ENCODE results near the gene NR1D2.

The NR1D2 gene

GRCh38 chr3:23919628-23920027 is 25.5 kb upstream of the NR1D2 start:
- Histone ChIP-seq H3K27me3 (ENCODE audit: insufficient read depth, insufficient read length) (no peaks in the 10 kb centered on the region), H3K4me3 (ENCODE audit: insufficient read length, low read depth) (no peak overlapping the region), H3K9me3 (ENCODE audit: insufficient read depth, low read length) (no peaks in the 10 kb centered on the region), H3K36me3 (ENCODE audit: insufficient read depth, insufficient read length, low read length) (peaks cover 41% of the 10 kb centered on the region), H3K9ac (ENCODE audit: insufficient read length, low read depth) (no peak overlapping the region), H3K4me1 (ENCODE audit: insufficient read depth, insufficient read length) (peaks cover 3% of the 10 kb centered on the region)
- TF ChIP-seq ZNF274 (IDR thresholded peaks at IDR 0.05; ENCODE audit: low read depth, low read length) (no peak), YY1 (IDR thresholded peaks at IDR 0.05; ENCODE audit: insufficient read depth, insufficient read length) (no peak), SUZ12 (IDR thresholded peaks at IDR 0.05; ENCODE audit: extremely low read depth, insufficient read depth, insufficient read length) (no peak)
- DNase-seq (ENCODE audit: low read depth, low spot score) = no peak

GRCh38 chr3:23920151-23920655 is 24.9 kb upstream of the NR1D2 start:
- no peak overlapping the region for H3K9ac ChIP-seq (ENCODE audit: insufficient read length, low read depth)
- DNase-seq (ENCODE audit: low read depth, low spot score) = no peak
- TF ChIP-seq SUZ12 (IDR thresholded peaks at IDR 0.05; ENCODE audit: extremely low read depth, insufficient read depth, insufficient read length) = no peak
- TF ChIP-seq YY1 (IDR thresholded peaks at IDR 0.05; ENCODE audit: insufficient read depth, insufficient read length) = no peak
- no peak for TF ChIP-seq ZNF274 (IDR thresholded peaks at IDR 0.05; ENCODE audit: low read depth, low read length)
- no peaks in the 10 kb centered on the region for H3K27me3 ChIP-seq (ENCODE audit: insufficient read depth, insufficient read length)
- H3K9me3 ChIP-seq (ENCODE audit: insufficient read depth, low read length) = no peaks in the 10 kb centered on the region
- no peak overlapping the region for H3K4me3 ChIP-seq (ENCODE audit: insufficient read length, low read depth)
- peaks cover 3% of the 10 kb centered on the region for H3K4me1 ChIP-seq (ENCODE audit: insufficient read depth, insufficient read length)
- peaks cover 37% of the 10 kb centered on the region for H3K36me3 ChIP-seq (ENCODE audit: insufficient read depth, insufficient read length, low read length)

DNA sequence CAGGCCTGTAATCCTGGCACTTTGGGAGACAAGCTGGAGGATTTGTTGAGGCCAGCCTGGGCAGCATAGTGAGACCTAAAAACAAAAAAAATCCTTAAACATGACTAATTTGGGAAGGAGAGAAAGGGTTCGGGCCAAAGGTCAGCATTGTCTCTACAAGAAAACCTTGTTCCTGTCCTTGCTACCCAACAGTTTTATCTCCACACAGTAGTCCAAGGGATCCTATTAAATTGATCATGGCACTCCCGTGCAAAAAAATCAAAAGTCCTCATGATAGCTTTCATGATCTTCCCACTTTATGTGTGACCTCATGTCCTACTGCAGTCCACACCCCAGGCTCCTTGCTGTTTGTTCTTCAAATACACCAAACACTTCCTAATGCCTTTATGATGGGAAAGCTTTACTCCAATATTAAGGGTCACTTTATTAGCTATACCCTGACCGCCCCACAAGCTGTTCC is 24.0 kb upstream of the NR1D2 start:
- Histone ChIP-seq H3K27me3 (ENCODE audit: insufficient read depth, insufficient read length) (no peaks in the 10 kb centered on the region), H3K4me1 (ENCODE audit: insufficient read depth, insufficient read length) (peaks cover 3% of the 10 kb centered on the region), H3K9me3 (ENCODE audit: insufficient read depth, low read length) (no peaks in the 10 kb centered on the region), H3K36me3 (ENCODE audit: insufficient read depth, insufficient read length, low read length) (peaks cover 37% of the 10 kb centered on the region), H3K9ac (ENCODE audit: insufficient read length, low read depth) (no peak overlapping the region), H3K4me3 (ENCODE audit: insufficient read length, low read depth) (no peak overlapping the region)
- TF ChIP-seq YY1 (IDR thresholded peaks at IDR 0.05; ENCODE audit: insufficient read depth, insufficient read length) (no peak), SUZ12 (IDR thresholded peaks at IDR 0.05; ENCODE audit: extremely low read depth, insufficient read depth, insufficient read length) (no peak), ZNF274 (IDR thresholded peaks at IDR 0.05; ENCODE audit: low read depth, low read length) (no peak)
- DNase-seq (ENCODE audit: low read depth, low spot score) = no peak

DNA sequence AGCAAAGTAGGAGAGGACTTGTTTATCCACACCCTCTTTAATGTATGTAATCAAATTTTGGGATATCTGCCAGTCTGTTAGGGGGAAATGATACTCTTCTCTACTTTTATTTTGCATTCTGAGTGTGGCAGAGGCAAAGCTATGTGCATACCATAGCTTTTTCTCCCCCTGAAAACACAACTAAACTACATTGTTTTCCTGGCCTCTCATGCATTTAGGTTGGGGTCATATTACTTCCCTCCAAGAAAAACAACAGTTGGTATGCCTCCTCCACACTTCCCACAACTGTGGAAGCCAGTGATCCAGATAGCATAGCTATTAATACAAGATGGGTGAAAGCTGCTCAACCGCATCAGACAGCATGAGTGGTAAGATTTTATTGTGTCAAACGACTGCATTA is 21.3 kb upstream of the NR1D2 start:
- no peak overlapping the region for H3K9ac ChIP-seq (ENCODE audit: insufficient read length, low read depth)
- TF ChIP-seq YY1 (IDR thresholded peaks at IDR 0.05; ENCODE audit: insufficient read depth, insufficient read length) (no peak), SUZ12 (IDR thresholded peaks at IDR 0.05; ENCODE audit: extremely low read depth, insufficient read depth, insufficient read length) (no peak), ZNF274 (IDR thresholded peaks at IDR 0.05; ENCODE audit: low read depth, low read length) (no peak)
- H3K27me3 ChIP-seq (ENCODE audit: insufficient read depth, insufficient read length) = no peaks in the 10 kb centered on the region
- peaks cover 3% of the 10 kb centered on the region for H3K4me1 ChIP-seq (ENCODE audit: insufficient read depth, insufficient read length)
- no peaks in the 10 kb centered on the region for H3K9me3 ChIP-seq (ENCODE audit: insufficient read depth, low read length)
- DNase-seq (ENCODE audit: low read depth, low spot score) = no peak
- H3K4me3 ChIP-seq (ENCODE audit: insufficient read length, low read depth) = no peak overlapping the region
- H3K36me3 ChIP-seq (ENCODE audit: insufficient read depth, insufficient read length, low read length) = peaks cover 21% of the 10 kb centered on the region

DNA sequence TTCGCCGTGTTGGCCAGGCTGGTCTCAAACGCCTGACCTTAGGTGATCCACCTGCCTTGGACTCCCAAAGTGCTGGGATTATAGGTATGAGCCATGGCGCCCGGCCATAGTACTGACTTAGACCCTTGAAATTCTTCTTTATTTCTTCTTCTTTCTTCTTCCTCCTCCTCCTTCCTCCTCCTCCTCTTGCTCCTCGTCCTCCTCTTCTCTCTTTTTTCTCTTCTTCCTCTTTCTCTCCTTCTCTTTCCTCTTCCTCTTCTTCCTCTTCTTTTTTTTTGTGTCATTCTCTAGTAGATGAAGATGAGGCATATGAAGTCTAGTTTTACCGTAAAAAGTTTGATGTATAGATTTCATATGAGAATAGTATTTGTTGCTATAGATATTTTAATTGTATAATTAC is 18.8 kb upstream of the NR1D2 start:
- no peak for DNase-seq (ENCODE audit: low read depth, low spot score)
- Histone ChIP-seq H3K9ac (ENCODE audit: insufficient read length, low read depth) (no peak overlapping the region), H3K27me3 (ENCODE audit: insufficient read depth, insufficient read length) (no peaks in the 10 kb centered on the region), H3K4me1 (ENCODE audit: insufficient read depth, insufficient read length) (peaks cover 3% of the 10 kb centered on the region), H3K9me3 (ENCODE audit: insufficient read depth, low read length) (no peaks in the 10 kb centered on the region), H3K4me3 (ENCODE audit: insufficient read length, low read depth) (no peak overlapping the region), H3K36me3 (ENCODE audit: insufficient read depth, insufficient read length, low read length) (peaks cover under 1% of the 10 kb centered on the region)
- TF ChIP-seq ZNF274 (IDR thresholded peaks at IDR 0.05; ENCODE audit: low read depth, low read length) = no peak

GRCh38 chr3:23926736-23927135 is 18.4 kb upstream of the NR1D2 start:
- Histone ChIP-seq H3K36me3 (ENCODE audit: insufficient read depth, insufficient read length, low read length) (no peaks in the 10 kb centered on the region), H3K4me3 (ENCODE audit: insufficient read length, low read depth) (no peak overlapping the region), H3K27me3 (ENCODE audit: insufficient read depth, insufficient read length) (no peaks in the 10 kb centered on the region), H3K9ac (ENCODE audit: insufficient read length, low read depth) (no peak overlapping the region), H3K9me3 (ENCODE audit: insufficient read depth, low read length) (no peaks in the 10 kb centered on the region), H3K4me1 (ENCODE audit: insufficient read depth, insufficient read length) (peaks cover 3% of the 10 kb centered on the region)
- DNase-seq (ENCODE audit: low read depth, low spot score) = no peak
- TF ChIP-seq YY1 (IDR thresholded peaks at IDR 0.05; ENCODE audit: insufficient read depth, insufficient read length) = no peak
- TF ChIP-seq SUZ12 (IDR thresholded peaks at IDR 0.05; ENCODE audit: extremely low read depth, insufficient read depth, insufficient read length) = no peak
- TF ChIP-seq ZNF274 (IDR thresholded peaks at IDR 0.05; ENCODE audit: low read depth, low read length) = no peak

DNA sequence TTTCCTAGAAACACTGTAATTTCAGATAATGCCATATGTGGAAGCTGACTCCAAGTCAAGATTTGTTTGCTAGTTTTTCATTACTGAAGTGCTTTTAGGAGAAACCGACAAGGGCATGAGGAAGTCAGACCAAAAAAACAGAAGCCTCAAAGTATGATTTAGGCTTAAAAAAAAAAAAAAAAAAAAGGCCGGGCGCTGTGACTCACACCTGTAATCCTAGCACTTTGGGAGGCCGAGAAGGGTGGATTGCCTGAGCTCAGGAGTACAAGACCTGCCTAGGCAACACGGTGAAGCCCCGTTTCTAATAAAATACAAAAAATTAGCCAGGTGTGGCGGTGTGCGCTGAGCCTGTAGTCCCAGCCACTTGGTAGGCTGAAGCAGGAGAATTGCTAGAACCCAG is 16.6 kb upstream of the NR1D2 start:
- TF ChIP-seq YY1 (IDR thresholded peaks at IDR 0.05; ENCODE audit: insufficient read depth, insufficient read length) = no peak
- no peak for TF ChIP-seq SUZ12 (IDR thresholded peaks at IDR 0.05; ENCODE audit: extremely low read depth, insufficient read depth, insufficient read length)
- no peak for TF ChIP-seq ZNF274 (IDR thresholded peaks at IDR 0.05; ENCODE audit: low read depth, low read length)
- H3K9me3 ChIP-seq (ENCODE audit: insufficient read depth, low read length) = no peaks in the 10 kb centered on the region
- no peaks in the 10 kb centered on the region for H3K27me3 ChIP-seq (ENCODE audit: insufficient read depth, insufficient read length)
- no peak overlapping the region for H3K9ac ChIP-seq (ENCODE audit: insufficient read length, low read depth)
- no peak overlapping the region for H3K4me3 ChIP-seq (ENCODE audit: insufficient read length, low read depth)
- peaks cover 3% of the 10 kb centered on the region for H3K4me1 ChIP-seq (ENCODE audit: insufficient read depth, insufficient read length)
- H3K36me3 ChIP-seq (ENCODE audit: insufficient read depth, insufficient read length, low read length) = no peaks in the 10 kb centered on the region
- DNase-seq (ENCODE audit: low read depth, low spot score) = no peak

Measured in NT2/D1 (cell line).